ENCODE data around the gene ZNF469.

ZNF469 gene

DNA sequence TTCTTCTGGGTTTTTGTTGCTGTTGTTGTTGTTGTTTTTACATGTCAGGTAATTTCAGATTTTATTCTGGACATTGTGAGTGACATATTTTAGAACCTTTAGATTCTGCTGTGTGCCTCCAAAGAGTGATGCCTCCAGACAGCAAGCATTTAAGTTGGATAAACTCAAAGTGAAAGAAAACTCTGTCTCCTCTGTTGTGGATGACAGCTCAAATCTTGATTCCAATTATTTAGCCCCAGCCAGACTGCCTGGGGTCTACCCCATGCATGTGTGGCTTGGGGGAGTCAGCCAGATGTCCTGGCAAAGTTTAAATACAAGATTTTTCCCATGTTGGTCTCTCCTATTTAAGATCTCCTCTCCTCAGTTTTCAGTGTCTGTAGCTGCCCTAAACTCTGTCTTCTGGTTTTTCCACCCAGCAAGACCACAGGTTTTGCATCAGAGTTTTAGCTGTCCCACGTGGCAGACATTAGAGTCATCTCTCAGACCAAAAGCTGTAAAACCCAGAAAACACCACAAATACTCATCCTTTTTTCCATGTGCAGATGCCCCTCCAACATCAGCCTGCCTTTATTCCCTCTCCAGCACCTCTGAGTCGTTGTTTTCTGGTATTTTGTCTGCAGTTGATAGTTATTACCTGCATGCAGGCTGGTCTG, 19.4 kb upstream of the ZNF469 start:
- DNase-seq, result no peak

- no peak for DNase-seq
Measured at GRCh38 chr16:88365244-88365865, 17.4 kb upstream of the ZNF469 start.

DNA sequence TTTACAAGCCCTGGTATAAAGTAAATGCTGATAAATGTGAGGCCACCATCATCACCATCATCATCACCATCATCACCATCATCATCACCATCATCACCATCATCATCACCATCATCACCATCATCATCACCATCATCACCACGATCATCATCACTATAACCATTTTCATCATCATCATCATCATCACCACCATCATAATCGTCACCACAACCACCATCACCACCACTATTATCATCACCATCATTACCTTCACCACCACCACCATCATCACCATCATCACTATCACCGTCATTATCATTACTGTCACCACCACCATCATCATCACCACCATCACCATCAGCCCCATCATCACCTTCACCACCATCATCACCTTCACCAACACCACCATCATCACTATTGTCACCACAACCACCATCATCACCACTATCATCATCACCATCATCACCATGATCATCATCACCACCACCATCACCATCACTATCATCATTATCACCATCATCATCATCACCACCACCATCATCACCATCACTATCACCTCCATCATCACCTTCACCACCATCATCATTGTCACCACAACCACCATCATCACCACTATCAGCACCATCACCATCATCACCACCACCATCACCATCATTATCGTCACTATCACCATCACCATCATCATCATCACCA, 16.6 kb upstream of the ZNF469 start:
- no peak for DNase-seq

DNA sequence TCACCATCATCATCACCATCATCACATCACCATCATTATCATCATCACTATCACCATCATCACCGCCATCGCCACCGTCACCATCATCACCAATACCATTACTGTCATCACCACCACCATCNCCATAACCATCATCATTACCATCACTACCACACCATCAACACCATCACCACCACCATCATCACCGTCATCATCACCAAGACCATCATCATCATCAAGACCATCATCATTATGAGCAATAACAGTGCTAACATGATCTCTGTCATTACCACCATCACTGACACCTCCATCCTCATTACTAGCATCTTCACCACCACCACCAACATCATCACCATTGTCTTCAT, 16.1 kb upstream of the ZNF469 start:
- no peak for DNase-seq

GRCh38 chr16:88367560-88367959, 15.2 kb upstream of the ZNF469 start:
- no peak for DNase-seq

DNA sequence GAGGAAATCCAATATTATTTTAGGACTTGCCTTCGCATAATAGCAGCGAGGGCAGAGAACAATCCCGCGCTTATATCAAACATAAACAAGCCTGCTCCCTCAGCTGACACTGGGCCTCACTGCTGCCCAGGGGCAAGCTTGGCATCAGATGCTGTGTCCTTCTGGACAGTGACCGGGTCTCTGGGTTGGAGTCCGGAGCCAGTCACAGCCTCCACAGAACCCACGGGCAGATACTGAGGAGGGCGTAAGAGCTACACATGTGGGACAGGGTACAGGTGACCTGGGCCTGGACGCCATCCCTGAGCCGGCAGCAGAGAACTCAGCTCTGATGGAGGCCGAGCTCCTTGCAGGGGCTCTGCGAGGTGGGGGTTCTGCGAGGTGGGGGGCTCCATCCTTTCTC, 14.7 kb upstream of the ZNF469 start:
- no peak for DNase-seq

- no peak for DNase-seq
Measured at GRCh38 chr16:88368994-88369393, 13.8 kb upstream of the ZNF469 start.

DNA sequence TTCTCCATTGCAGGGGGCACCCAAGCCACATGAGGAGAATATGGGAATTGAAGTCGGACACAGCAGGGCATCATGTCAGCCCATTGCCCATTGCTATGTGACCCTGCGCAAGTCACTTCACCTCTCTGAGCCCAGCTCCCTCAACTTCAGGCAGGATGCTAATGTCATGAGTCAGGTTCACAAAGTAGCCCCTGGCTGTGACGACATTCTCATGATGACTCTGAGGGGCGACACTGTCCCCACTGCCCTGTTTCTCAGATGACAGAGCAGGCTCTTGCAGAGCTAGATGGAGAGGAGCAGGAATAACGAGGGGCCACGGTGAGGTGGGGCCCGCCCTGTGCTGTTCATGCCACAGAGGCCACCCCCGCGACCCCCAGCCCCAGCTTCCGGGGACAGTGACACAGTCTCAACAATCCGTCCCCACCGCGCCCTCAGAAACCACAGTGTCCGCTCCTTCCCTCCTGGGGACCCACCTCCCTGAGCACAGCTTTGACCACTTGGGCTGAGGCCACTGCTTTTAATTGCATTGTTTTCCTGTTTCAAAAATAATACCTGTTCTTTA, 13.2 kb upstream of the ZNF469 start:
- DNase-seq, result no peak

GRCh38 chr16:88370365-88370764, 12.4 kb upstream of the ZNF469 start:
- DNase-seq, result no peak

GRCh38 chr16:88372522-88372921, 10.2 kb upstream of the ZNF469 start:
- no peak for DNase-seq

DNA sequence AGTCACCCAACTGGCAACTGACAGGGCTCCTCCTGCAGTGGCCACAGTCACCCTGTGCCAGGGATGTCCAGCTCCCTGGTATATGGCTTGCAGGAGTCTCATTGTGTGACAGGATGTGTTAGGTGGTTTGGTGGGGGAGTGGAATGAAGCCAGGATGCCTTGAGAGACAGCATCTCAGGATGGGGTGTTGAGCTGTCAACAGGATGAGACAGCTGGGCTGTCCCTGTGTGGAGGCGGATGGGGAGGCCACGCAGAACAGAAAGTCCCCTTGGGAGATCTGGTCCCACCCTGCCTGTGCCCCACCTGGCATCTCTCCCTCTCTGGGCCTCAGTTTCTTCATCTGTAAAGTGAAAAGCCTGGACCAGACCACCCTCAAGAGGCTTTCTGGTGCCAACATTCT, 9.5 kb upstream of the ZNF469 start:
- no peak for DNase-seq

GRCh38 chr16:88373927-88374492, 8.7 kb upstream of the ZNF469 start:
- no peak for DNase-seq

DNA sequence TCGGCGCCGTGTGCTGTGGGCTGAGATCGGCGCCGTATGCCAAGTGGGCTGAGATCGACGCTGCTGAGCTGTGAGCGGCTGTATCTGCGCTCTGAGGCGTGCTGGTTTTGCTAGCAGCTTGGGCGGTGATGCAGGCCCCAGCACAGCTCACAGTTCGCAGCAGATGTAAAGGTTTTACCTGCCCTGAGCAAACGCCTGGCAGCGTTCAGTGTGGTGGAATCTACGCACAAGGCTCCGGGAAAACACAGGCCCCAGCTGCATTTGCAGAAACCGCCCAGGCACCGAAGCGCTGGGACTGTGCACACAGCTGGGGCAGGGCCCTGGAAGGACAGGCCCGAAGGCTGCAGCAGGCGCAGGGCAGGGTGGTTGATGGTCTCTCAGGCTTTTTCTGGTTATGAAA, 8.0 kb upstream of the ZNF469 start:
- no peak for DNase-seq

- DNase-seq, result no peak
Measured at GRCh38 chr16:88375236-88375975, 7.4 kb upstream of the ZNF469 start.

GRCh38 chr16:88375996-88376834, 6.5 kb upstream of the ZNF469 start:
- no peak for DNase-seq

DNA sequence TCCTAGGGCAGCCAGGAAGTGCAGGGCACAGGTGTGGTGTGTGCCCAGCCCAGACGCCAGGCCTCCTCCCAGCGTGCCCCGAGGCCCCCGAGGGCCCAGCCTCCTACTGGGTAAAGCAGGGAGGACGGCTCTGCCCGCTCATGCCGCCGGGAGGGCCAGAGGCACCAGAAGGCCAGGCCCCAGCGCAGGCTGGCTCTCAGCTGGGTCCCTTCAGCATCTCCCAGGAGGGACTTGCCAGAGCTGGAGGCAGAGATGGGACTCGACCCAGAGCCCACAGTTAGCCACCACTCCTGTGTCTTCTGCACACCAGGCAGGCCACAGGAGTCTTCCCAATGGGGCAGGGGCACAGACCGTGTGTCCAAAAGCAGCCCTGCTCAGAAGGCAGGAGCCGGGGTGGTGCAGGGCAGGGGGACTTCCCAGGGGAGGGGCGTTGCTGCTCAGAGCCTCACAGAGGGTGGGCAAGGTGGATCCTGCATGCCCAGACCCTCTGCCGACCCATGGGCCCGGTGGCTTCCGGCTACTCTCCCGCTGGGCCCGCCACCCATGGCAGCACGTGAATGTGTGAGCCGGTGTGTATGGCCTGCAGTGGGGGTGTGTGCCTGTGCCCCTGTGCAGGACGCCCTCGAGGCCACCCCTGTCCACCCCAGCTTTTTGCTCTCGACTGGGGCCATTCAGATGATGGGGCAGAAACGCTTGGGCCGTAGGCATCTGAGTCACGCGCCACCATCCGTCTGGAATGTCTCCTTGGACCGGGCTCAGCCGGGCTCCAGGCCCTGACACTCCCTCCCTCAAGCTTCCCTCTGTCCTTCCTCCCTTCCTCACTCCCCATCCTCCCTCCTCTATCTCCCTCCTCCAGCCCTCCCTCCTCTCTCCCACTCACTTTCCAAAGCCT, 5.7 kb upstream of the ZNF469 start:
- DNase-seq, result no peak

- no peak for DNase-seq
Measured at GRCh38 chr16:88377961-88378360, 4.8 kb upstream of the ZNF469 start.

DNA sequence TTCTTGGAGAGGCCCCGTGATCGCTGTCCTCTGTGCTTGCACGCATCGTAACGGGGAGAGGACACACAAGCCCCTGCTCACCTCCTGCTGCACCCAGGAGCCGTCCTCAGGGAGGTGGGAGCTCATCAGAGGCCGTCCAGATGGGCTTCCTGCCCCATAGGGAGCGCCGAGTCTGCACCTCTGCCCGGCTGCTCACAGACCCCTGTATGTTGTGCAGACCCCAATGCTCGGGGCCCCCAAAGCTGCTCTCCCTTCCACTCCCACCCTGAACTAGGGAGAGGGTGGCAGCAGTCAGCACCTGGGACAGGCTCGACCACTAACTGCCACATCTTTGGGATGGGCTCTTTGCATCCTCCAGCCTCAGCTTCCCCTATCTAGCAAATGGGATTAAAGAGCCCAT, 4.4 kb upstream of the ZNF469 start:
- DNase-seq, result no peak

GRCh38 chr16:88378836-88379693, 3.7 kb upstream of the ZNF469 start:
- DNase-seq, result no peak

GRCh38 chr16:88379694-88380040, 3.1 kb upstream of the ZNF469 start:
- DNase-seq, result no peak
